Astrocyte (in vitro differentiated cells and primary cell): Measurements from ENCODE around the gene NBL1.

Experiments used
- EZH2 ChIP-seq: IDR thresholded peaks from 2 replicates; pipeline ENCODE4 v1.6.1; 2012; ENCODE audit warnings: mild to moderate bottlenecking, low read length, inconsistent platforms; ENCODE audit not compliant: insufficient read depth
- TF ChIP-seq, protein P1 (sequence below): IDR thresholded peaks from 2 replicates; pipeline ENCODE4 v1.5.1; 2011; ENCODE audit warnings: low read depth, mild to moderate bottlenecking, inconsistent platforms, low read length, moderate library complexity; ENCODE audit not compliant: insufficient read depth

GRCh38 chr1:19706136-19706535 lies 62.0 kb downstream of the NBL1 start:
- TF ChIP-seq EZH2, result no peak
- TF ChIP-seq, protein P1, sequence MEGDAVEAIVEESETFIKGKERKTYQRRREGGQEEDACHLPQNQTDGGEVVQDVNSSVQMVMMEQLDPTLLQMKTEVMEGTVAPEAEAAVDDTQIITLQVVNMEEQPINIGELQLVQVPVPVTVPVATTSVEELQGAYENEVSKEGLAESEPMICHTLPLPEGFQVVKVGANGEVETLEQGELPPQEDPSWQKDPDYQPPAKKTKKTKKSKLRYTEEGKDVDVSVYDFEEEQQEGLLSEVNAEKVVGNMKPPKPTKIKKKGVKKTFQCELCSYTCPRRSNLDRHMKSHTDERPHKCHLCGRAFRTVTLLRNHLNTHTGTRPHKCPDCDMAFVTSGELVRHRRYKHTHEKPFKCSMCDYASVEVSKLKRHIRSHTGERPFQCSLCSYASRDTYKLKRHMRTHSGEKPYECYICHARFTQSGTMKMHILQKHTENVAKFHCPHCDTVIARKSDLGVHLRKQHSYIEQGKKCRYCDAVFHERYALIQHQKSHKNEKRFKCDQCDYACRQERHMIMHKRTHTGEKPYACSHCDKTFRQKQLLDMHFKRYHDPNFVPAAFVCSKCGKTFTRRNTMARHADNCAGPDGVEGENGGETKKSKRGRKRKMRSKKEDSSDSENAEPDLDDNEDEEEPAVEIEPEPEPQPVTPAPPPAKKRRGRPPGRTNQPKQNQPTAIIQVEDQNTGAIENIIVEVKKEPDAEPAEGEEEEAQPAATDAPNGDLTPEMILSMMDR, result no peak
